ENCODE data around the gene CCDC90B.
"Not testable (repeated sequence)": the region's sequence is repeated elsewhere in the genome, so short reads cannot be mapped to it uniquely, and the experiment has no call there.

CCDC90B gene

DNA sequence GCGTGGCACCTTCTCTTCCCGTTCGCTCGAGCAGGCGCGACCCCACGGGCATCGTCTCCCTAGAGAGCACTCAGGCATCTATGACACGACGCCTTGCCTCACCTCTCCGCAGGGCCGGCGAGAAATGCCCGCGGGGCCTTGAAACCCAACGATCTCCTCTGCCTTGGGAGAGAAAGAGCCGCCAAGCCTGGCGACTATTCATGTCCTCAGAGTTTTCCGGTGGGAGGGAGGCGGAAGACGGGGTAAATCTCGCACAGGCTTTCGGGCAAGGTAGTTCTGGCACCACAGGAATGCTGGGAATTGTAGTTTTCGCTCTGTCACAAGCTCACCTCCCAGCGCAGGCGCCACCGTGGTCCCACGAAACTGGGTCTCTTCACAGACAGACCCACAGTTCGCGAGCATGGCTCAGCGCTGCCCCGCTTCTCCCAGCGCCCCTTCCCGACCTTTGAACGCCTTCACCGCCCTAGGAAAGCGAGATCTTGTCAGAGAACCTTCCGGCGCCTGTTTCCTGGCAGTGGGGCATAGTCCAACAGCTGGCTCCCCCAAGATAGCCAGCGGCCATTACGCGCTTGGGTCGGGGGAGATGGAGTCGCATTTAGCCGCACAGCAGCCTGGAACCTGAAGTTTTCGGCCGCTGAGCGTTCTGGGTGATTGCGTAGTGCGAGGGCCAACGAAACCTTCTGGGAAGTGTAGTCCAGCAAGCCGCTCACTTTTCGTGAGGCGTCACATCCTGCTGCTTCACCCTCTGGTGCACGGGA lies at the start of gene CCDC90B:
Gene CCDC90B, minus strand, starts transcription at position 597 of the 758 bp plus-strand sequence. Its CDS starts 395 bp downstream, at position 202.
- peak; percentile 96 for DNase-seq

DNA sequence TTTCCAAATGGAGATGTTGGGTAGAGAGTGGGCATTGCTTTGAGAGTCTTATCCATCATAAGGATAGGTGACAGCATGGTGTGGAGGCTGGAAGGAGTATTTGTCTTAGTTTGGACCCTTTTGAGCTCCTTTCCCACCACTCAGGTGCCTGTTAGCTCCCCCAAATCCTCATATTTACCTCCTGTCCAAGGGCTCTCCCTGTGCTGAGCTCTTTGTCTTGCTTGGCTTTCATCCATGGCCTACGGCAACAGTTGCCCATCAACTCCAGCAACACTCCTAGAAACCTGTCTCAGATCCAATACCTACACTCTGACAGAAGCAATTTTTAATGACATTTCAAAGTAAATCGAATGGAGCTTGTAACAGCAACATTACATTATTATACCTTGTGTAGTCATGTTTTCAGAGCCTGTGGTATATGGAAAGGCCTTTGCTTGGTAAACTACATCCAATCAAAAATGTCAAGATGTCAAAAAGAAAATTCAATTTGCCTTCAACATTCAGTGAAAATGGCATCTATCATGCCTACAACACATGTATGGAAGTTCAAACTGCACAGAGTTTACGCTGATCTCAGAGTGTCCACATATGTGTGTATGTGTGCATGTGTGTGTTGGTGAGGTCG lies 49.4 kb upstream of the CCDC90B start:
- no peak for DNase-seq

- no peak for DNase-seq
Measured at GRCh38 chr11:83330303-83330702, 44.1 kb upstream of the CCDC90B start.

DNA sequence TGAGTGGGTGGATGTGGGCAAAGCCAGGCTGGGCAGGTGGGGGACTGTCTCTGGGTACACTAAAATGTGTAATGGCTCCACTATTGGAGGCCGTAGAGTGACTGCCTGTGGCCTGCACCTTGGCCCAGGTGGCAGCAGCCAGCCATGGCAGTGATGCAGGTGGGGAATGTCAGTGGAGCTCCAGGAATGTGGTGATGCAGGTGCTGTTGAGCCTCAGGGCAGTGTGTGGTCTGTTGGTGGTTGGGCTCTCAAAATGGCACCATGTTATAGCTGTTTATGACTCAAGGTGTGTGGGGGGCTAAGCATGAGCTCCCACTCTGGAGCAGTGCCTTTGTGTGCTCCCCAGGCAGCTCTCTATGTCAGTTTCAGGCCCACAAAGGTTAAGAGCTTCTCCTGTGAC lies 40.2 kb upstream of the CCDC90B start:
- DNase-seq = no peak

DNA sequence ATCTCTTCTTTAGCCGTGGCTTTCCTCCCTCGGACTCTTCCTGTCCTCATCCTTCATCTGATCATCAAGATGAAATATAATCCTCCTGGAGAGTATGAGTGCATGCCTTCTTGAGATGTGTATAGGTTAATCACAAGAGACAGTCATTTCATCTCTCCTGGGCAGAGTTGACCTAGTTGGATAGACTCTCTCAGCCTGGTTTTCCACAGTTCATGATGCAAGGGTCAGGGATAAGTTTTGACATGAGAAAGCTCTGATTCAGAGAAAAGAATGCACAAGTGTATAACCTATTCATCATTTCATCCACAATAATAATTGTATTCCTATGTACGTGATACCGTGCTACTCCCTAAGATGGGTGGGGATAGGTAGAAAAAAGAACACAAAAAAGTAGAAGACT lies 33.2 kb upstream of the CCDC90B start:
- no peak for DNase-seq

DNA sequence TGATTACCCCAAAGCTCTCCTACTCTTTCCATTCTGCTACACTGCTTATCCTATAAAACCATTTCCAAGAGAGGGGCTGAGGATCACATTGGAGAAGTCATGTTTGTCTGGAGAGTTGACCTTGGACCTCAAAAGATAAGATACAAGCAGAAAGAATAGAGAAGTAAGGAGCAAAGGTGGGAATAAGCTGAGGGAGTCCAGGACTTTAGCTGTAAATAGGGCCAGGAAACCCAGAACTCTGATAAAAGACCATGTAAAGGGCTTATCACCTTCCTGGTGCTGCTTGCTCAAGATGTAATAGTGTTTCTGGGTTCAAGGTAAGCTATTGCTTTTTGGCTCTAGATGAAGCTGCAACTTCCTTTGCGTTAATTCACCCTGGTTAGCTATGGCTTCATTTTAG lies 32.8 kb upstream of the CCDC90B start:
- no peak for DNase-seq

GRCh38 chr11:83317757-83318690 lies 31.9 kb upstream of the CCDC90B start:
- DNase-seq = no peak

GRCh38 chr11:83316897-83317268 lies 30.7 kb upstream of the CCDC90B start:
- DNase-seq = not testable (repeated sequence)

DNA sequence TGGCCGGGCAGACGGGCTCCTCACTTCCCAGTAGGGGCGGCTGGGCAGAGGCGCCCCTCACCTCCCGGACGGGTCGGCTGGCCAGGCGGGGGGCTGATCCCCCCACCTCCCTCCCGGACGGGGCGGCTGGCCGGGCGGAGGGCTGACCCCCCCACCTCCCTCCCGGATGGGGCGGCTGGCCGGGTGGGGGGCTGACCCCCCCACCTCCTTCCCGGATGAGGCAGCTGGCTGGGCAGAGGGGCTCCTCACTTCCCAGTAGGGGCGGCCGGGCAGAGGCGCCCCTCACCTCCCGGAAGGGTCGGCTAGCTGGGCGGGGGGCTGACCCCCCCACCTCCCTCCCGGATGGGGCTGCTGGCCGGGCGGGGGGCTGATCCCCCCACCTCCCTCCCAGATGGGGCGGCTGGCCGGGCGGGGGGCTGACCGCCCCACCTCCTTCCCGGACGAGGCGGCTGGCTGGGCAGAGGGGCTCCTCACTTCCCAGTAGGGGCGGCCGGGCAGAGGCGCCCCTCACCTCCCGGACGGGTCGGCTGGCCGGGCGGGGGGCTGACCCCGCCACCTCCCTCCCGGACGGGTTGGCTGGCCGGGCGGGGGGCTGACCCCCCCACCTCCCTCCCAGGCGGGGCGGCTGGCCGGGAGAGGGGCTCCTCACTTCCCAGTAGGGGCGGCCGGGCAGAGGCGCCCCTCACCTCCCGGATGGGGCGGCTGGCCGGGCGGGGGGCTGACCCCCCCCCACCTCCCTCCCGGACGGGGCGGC lies 30.2 kb upstream of the CCDC90B start:
- not testable (repeated sequence) for DNase-seq

- DNase-seq = no peak
Measured at GRCh38 chr11:83312430-83312829, 26.3 kb upstream of the CCDC90B start.

GRCh38 chr11:83311701-83312100 lies 25.5 kb upstream of the CCDC90B start:
- DNase-seq = no peak

DNA sequence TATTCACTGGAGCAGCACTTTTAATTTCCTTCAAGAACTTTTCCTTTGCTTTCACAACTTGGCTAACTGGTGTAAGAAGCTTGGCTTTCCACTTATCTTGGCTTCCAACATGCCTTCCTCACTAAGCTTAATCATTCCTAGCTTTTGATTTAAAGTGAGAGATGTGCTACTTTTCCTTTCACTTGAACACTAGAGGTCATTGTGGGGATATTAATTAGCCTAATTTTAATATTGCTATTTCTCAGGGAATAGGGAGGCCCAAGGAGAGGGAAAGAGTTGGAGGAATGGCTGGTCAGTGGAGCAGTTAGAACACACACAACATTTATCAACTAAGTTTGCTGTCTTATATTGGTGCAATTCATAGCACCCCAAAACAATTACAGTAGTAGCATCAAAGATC lies 24.6 kb upstream of the CCDC90B start:
- no peak for DNase-seq

DNA sequence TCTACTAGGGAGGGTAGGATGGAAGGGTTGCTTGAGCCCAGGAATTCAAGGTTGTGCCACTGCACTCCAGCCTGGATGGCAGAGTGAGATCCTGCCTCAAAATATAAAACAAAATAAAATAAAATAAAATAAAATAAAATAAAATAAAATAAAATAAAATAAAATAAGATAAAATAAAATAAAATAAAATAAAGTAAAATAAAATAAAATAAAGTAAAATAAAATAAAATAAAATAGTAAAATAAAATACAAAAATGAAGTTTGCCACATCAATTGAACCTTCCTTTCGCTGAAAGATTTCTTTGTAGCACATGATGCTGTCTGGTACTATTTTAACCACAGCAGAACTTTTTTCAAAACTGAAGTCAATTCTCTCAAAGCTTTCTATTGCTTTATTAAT lies 22.4 kb upstream of the CCDC90B start:
- not testable (repeated sequence) for DNase-seq

DNA sequence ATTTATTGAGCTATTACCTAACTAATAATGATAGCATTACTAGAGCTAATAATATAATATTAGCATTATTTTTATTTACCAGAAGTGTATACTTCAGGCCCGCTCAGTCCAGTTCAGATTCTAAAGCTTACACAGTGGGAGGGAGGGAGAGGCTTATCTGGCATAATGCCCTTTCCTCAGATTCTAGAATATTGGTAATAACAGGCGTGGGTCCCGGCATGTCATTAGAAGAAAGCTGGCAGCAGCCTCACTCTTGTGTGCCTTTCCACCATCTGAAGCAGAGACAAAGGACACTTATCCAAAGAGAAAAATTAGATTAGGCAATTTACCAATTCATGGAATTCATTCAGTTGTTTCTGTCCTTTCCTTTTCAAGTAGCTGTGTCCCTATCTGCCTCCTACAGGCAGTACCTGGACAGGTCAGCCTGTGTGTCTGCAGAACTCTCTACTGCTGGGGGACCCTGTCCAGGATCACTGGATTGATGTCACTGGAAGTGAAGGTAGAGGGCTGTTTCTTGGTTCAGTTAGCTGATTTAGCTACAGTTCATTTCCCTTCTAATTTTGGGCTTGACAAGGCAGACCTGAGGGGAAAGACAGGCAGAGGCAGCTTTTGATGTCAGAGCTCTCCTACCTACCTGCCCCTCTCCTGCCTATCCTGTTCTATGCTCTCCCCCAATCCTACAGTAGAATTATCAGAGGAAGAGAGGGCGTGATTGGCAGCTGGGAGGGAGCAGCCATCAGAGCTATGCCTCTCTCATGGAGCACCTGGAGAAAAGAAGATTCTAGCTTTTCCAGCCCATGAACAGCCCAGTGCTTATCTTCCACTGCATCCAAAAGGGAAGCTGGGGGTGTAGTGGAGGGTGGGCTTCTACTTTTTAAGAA lies 20.3 kb upstream of the CCDC90B start:
- DNase-seq = no peak

DNA sequence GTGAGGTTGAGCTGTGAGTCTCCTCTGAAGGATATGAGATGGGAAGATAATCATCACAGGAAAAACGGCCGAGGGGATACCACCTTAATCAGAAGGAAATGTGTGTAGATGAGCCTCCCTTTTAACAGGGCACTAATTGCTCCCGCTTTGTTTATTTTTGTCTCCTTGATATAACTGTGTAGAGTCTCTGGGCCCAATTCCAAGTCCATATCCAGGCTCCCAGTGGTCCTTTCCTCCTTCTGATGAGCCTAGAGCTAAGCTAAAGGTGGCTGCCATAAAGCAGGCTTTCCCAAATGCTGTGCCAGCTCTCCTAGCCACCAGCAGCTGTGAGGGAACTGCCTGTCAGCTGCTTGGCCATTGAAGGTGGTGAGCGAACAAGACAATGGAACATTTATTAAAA lies 17.1 kb upstream of the CCDC90B start:
- DNase-seq = no peak

DNA sequence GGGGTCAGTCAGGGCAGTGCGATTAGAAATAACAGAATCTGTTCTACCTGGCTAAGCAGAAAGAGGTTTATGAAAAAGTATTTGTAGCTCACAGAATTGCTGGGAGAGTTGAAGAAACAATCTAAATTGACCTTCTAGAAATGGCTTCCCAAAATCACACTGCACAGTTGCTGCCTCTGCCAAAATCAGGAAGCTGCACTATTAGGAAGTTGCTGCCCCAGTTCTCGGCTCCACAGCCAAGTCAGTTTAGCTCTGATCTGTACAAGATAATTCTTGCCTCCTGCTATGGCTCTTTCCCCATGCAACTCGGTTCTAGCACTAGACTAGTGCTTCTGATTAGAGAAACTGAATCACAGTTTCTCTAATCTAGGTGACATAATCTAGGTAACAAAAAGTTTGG lies 16.0 kb upstream of the CCDC90B start:
- DNase-seq = no peak

GRCh38 chr11:83299681-83300080 lies 13.5 kb upstream of the CCDC90B start:
- DNase-seq = no peak

GRCh38 chr11:83294208-83294607 lies 8.0 kb upstream of the CCDC90B start:
- no peak for DNase-seq

- no peak for DNase-seq
Measured at GRCh38 chr11:83293457-83293774, 7.2 kb upstream of the CCDC90B start.

DNA sequence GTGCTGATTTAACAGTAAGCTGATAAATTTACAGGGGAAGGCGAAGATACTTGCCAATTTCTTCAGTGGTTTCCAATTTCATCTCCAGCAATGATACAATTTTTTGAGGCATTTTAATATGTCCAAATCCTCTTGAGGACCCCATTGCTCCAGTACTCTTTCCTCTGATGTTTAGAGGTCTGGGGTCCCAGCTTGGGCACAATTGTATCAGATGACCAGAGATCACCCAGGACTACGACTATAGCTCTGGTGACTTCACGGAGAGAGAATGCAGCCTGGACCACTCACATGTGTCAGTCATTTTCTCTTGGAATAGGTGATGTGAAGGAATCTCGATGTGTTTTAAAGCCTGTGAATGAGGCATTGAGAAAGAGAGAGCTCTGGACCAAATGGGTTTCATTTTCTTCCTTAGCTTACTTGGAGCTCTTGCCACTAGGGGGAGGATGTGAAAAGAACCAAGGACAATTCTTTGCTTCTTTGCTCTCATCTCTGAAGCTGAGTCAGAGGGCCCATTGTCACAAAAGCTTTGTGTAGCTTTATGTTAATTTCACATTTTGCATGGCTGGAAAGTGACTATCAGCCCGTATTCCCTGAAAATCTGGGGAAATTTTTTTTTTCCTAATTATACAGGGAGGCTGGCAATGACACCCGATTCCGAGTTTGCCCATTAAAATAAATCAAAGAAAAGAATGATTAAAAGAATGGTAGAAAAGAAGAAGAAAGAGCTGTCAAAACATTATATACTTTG lies 6.7 kb upstream of the CCDC90B start:
- DNase-seq = peak; percentile 71

DNA sequence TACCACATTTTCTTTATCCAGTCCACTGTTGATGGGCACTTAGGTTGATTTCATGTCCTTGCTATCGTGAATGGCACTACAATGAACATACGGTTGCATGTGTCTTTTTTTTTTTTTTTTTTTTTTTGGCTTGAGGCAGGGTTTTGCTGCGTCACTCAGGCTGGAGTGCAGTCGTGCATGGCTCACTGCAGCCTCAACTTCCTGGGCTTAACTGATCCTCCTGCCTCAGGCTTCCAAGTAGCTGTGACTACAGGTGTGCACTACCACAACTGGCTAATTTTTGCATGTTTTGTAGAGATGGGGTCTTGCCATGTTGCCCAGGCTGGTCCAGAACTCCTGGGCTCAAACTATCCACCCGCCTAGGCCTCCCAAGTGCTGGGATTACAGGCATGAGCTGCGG lies 1.5 kb upstream of the CCDC90B start:
- no peak for DNase-seq
